ENCODE data around the gene COPG1. TPM values are rescaled to one million over a fixed set of nuclear protein-coding genes. Genes with fewer than 3 reads are reported as not detected.

The COPG1 gene
- total and polyA plus RNA-seq, 2 donors (not counting 3 experiments of a cell fraction or from before 2014, with no cell fraction given), result 112 to 202 TPM

DNA sequence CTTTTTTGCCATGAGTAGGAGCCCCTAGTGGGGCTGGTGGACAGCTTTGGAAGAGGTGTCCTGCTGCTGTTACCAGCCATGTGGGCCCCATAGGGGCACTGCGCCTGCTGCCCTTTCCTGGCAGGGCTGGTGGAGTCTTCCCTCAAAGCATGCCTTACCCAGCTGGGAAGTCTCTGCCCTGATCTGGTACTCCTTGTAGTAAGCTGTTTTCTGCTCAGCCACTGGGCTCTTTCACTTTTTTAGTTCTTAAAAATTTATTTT lies 55.5 kb downstream of the COPG1 start:
- no peaks in the 10 kb centered on the region for H3K9me3 ChIP-seq (replicated peaks; ENCODE audit: control insufficient read depth, insufficient read depth, low read length)
- no peak overlapping the region for H3K9ac ChIP-seq (replicated peaks; ENCODE audit: extremely low read depth, insufficient read depth, low read length)
- POLR2A ChIA-PET, result interaction anchor here (2.5 kb wide), 1 partner anchor 11 kb away, joined by 11 read pairs; a partner anchor contains a TSS
- peaks cover 11% of the 10 kb centered on the region for H3K4me1 ChIP-seq (ENCODE audit: control insufficient read depth, extremely low read depth, insufficient read depth, low read length)
- H2AFZ ChIP-seq (ENCODE audit: low read depth, low read length), result no peak overlapping the region
- CTCF ChIA-PET, result interaction anchor here (0.9 to 2.1 kb wide), 3 partner anchors 12 to 78 kb away, joined by 3 to 12 read pairs (median 3); a partner anchor contains a TSS
- no peaks in the 10 kb centered on the region for H3K27me3 ChIP-seq (ENCODE audit: control insufficient read depth in 2 of 2, insufficient read depth in 2 of 2, low read length in 2 of 2)
- H3K27ac ChIP-seq (ENCODE audit: insufficient read depth, low read depth, low read length), result no peak overlapping the region
- H3K4me3 ChIP-seq (replicated peaks in 1 of 3; ENCODE audit: insufficient read depth in 1 of 3, low read depth in 1 of 3, low read length in 3 of 3), result no peak overlapping the region
- H3K36me3 ChIP-seq (ENCODE audit: control insufficient read depth in 2 of 2, extremely low read depth in 1 of 2, insufficient read depth in 2 of 2, low read length in 2 of 2), result peaks cover 0 to 18% of the 10 kb centered on the region in 2 experiments
- BruUV-seq (replicated peaks), result no TSS peak
- no peaks in the 10 kb centered on the region for H4K20me1 ChIP-seq (replicated peaks; ENCODE audit: control insufficient read depth, extremely low read depth, insufficient read depth, low read length)
- H3K4me2 ChIP-seq (ENCODE audit: insufficient read depth, low read length), result no peak overlapping the region
- DNase-seq (ENCODE audit: low read depth, low spot score) (no peak), FAIRE-seq (no peak)
- H3K79me2 ChIP-seq (ENCODE audit: control insufficient read depth, insufficient read depth, low read length), result no peaks in the 10 kb centered on the region
- intact Hi-C loops (cut with micrococcal nuclease), result loop anchor here (1.0 to 2.0 kb wide), 2 partner anchors 10 to 22 kb away; no protein-coding TSS in a partner anchor
- dilution Hi-C loops (cut with MboI; ENCODE audit: extremely low pct_ligation_motif_present, low sequenced_read_pairs), result no loop called here
- TF ChIP-seq POLR2A (IDR thresholded peaks at IDR 0.05; ENCODE audit: low read depth, low read length) (no peak), FOS (IDR thresholded peaks at IDR 0.05; ENCODE audit: borderline replicate concordance, insufficient read depth, low read length) (no peak), MAX (IDR thresholded peaks at IDR 0.05; ENCODE audit: insufficient read depth, insufficient read length) (no peak), JUN (IDR thresholded peaks at IDR 0.05; ENCODE audit: borderline replicate concordance, insufficient read depth, insufficient read length, low read depth) (no peak), CTCF (IDR thresholded peaks at IDR 0.05; ENCODE audit: extremely low read depth in 1 of 2, insufficient read depth in 1 of 2, low read depth in 1 of 2, low read length in 2 of 2) (no peak), MYC (IDR thresholded peaks at IDR 0.05; ENCODE audit: low read depth, low read length) (no peak)
- no peaks in the 10 kb centered on the region for H3K9me1 ChIP-seq (replicated peaks; ENCODE audit: control insufficient read depth, extremely low read depth, insufficient read depth, low read length)
